CD4-positive, alpha-beta T cell treated with Interleukin-17A for 1 hour (primary cell): Measurements from ENCODE around the gene GGTLC2.
A peak's percentile ranks its signal among the peaks of the same experiment; 100 is the strongest.
"Not testable (repeated sequence)": the region's sequence is repeated elsewhere in the genome, so short reads cannot be mapped to it uniquely, and the experiment has no call there.

Source experiments
- DNase-seq: peaks from one replicate; pipeline ENCODE4 v3.0.0-alpha.2; 2020

GGTLC2 gene

DNA sequence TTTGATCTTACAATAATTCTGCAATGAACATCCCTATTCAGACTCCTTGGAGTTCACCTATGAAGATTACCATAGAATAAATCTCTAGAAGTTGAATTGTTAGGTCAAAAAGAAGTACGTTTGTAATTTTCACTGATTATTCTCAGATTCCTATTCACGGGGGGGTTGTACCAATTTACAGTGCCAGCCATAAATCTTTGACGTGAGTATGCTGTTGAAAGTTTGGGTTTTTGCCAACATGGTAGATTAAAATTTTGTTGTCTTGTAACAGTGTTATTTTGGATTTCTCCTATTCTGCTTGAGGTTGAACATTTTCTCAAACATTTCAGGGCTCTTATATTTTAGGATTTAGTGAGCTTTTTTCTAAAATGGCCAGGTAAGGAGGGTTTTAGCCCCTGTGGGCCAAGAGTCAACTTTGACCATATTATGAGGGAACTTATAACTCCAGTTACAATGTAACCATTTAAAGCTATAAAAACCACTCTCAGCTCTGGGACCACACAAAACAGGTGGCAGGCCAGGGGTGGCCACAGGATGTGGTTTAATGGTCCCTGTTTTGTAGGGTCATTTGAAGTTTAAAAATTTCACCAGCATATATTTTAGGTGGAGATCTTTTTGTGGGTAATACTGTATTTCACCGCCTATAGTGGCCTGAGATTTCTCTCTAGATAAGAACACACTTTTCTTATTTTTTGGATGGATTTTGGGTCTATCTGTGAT lies 25.8 kb downstream of the GGTLC2 start:
- no peak for DNase-seq

- no peak for DNase-seq
Measured at GRCh38 chr22:22671506-22671905, 27.1 kb downstream of the GGTLC2 start.

DNA sequence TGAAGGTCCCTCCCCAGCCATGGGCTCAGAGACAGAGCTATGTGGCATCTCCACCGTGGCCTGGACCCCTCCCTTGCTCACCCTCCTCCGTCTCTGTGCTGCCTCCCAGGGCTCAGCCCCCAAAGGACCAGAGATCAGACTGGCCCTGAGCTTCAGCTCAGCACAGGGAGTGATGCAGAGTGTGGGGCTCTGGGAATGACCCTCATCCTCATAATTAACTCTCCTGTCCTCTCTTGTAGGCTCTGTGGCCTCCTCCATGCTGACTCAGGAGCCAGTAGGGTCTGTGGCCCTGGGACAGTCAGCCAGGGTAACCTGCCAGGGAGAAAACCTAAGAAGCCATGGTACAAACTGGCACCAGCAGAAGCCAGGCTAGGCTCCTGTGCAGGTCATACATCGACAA lies 28.7 kb downstream of the GGTLC2 start:
- no peak for DNase-seq

DNA sequence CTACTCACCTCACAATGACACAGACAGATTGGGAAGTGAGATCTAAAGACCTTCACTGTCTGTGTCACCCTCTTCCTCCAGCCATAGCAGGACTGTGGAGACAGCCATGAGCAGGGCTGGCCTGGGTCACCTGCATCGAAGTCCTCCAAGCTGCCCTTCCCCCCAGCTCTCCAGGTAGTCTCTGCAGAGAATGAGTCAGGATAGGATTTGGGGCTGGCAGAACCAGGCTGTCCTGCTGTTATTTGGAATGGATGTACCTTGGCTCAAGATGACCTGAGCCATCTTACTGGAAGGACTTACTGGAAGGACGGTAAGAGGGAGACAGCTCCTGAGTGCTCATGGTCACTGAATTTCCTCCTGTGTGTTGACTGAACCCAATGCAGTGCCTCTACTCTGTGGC lies 29.2 kb downstream of the GGTLC2 start:
- no peak for DNase-seq

- DNase-seq = no peak
Measured at GRCh38 chr22:22674467-22674866, 30.1 kb downstream of the GGTLC2 start.

- no peak for DNase-seq
Measured at GRCh38 chr22:22678970-22679369, 34.6 kb downstream of the GGTLC2 start.

DNA sequence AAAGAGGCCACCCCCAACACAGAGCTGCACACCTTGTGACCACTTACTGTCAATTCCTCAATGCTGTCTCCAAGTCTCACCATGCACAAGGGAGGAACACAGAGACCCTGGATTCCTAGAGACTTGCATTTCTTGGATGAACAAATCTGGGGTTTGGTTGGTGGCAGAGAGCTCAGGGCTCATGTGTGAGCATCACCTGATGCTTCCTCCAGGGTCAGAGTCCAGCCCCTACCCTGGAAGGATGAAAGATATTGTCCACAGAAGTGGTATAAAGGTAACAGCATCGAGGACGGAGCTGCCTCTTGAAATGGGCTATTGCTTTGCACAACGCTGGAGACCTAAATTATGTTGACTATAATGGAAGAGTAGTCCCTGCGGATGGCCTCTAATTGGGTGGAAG lies 36.0 kb downstream of the GGTLC2 start:
- DNase-seq = no peak

DNA sequence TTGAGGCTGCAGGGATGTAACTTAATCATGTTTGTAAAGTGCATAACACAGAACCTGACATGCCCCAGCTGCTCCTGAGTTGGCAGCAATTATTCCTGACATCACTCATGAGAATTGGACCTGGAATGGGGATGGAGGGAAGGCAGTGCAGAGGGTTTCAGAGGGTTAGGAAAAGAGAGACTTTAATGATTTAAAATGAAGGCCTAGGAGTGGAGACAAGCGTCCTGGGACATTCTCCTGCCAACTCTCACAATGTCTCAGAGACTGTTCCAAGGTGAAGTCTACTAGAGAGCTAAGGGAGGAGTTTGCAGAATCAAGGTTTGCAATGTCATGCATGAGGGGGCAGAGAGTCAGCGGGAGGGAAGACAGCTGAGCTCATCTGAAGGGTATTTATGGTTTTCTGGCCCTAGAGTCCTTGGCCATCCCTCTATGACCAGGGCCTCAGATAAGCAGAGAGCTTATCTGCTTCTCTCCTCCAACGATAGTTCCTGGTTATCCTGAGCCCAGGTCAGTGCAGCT lies 36.9 kb downstream of the GGTLC2 start:
- DNase-seq = no peak

GRCh38 chr22:22682196-22682595 lies 37.8 kb downstream of the GGTLC2 start:
- DNase-seq = no peak

- no peak for DNase-seq
Measured at GRCh38 chr22:22682807-22683667, 38.6 kb downstream of the GGTLC2 start.

DNA sequence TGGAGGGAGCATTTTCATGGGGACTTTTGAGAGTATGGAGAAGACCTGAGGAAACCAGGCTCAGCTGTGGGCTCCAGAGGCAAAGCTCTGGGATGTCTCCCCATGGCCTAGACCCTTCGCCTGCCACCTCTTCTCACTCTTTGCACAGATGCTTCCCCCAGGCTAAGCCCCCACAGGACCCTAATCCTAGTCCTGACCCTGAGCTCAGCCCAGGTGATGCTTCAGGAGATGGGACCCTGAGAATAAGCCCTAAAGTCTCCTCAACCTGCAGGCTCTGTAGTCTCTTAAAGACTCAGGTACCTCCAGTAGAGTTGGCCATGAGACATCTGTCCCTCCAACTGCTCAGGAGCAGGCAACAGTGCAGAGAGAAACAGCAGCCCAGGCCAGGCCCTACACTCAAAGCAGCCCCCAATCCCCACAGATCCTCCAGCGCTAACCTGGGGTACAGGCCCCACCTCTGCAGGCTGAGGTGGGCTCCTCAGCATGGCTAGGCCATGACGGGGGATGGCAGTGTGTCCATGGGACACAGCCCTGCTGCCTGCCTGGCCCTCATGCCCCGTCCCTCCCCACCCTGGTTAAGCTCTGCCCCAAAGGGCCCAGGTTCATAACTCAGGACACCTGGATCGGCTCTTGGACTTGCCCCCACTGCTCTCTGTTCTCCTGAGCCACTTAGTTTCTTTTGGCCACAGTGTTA lies 39.4 kb downstream of the GGTLC2 start:
- DNase-seq = no peak

- DNase-seq = no peak
Measured at GRCh38 chr22:22684580-22685561, 40.5 kb downstream of the GGTLC2 start.

DNA sequence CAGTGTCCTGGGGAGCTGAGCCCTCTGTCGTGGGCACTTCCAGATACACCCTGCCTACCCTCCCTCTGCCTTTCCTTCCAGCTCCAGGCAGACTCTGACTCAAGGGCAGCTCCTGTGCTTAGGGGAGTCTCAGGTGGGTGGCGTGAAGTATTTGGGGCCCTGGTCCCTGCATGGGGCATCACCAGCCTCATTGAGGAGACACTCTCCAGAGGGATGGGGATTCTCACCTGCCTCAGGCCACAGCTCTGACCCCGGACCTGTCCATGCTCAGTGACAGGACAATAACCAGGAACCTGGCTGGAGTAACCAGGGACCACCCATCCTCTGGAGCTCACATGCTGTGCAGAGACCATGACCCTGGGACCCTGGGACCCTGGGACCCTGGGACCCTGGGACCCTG lies 41.2 kb downstream of the GGTLC2 start:
- no peak for DNase-seq

DNA sequence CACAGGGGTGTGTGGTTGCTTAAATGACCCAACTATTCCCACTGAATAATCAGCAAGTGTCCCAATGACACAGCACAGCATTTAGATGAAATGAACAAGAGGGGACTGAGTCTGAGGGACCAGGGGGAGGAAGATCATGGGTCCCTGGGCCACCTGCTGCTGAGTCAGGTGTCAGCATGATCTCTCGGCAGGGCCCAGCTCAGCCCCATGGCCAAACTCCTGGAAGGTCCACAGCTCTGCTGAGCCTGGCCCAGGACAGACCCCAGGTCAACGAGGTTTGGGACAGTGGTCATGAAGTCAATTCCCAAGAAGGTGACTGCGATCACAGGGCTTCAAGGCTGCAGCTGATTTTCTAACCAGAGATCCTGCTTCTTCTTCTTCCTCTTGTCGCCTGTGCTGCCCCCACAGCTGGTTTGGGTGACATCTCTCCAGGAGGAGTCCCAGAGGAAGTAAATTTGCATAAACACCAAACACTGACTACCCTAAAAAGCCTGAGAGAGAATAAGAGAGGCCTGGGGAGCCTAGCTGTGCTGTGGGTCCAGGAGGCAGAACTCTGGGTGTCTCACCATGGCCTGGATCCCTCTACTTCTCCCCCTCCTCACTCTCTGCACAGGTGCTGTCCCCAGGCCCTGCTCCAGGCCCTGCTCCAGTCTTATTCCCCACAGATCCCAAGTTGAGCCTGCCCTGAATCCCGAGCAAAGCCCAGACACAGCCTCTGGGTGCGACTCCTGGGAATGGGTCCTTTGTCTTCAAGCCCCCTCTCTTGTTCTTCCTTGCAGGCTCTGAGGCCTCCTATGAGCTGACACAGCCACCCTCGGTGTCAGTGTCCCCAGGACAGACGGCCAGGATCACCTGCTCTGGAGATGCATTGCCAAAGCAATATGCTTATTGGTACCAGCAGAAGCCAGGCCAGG lies 42.0 kb downstream of the GGTLC2 start:
- not testable (repeated sequence) for DNase-seq

DNA sequence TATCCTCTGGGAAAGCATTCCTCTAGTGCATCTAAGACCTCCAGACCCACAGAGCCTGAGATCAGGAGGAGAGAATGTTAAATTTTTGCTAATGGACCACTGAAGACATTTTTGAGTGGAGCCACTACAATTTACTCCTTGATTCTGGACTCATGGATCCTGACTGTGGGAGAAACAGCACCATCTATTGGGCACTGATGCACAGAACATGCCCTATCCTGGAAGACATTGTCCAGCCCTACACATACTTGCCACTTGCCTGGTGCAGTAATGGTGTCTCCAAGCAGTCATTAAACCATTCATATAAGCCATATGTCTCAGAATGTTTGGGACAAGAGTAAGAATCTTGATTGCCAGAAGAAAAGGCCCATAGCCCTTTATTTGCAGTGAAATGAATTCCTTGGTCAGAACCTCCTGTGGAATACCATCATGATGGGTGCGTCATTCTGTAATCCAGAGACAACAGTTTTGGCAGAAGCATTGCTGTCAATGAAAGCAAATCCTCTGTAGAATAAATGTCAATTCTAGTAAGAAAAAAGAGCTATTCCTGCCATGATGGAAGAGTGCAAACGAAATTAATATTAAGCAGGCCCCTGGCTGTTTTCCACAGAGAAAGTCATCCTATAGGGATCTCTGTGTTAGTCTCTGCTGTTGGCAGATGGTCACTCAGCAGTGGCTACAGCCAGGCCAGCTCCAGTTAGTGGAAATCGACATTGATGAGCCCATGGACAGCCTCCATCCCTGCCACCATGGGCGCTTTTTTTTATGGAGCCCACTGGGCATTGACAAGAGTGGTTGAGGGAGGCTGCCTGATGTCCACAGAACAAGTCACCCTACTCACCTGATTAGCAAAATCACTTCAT lies 43.5 kb downstream of the GGTLC2 start:
- DNase-seq = peak; percentile 33

DNA sequence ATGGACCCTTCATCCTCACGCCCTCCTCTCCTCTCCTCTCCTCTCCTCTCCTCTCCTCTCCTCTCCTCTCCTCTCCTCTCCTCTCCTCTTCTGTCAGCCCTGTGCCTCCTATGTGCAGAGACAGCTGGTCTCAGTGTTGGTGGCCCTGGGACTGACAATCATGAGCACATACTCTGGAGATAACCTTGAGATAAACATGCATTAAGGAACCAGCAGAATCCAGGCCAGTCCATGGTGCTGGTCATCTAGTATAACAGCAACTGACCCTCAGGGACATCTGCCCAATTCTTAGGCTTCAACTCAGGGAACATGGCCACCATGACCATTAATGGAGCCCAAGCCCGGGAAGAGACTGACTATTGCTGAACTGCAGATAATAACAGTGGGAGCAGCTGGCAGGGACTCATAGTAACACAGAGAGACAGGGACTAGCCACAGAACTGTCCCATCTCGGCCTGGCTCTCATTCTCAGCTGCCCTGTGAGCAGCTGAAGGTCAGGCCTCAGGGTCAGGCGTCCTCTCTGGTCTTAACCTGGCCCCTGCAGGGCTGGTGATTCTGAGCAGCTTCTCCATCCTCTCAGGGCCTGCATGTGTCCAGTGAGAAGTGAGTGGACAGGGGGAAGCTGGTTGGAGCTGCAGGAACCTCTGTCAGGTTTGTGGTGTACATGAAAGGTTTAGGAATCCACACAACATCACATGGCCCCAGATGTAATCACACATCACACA lies 45.4 kb downstream of the GGTLC2 start:
- no peak for DNase-seq

- DNase-seq = no peak
Measured at GRCh38 chr22:22691055-22691454, 46.6 kb downstream of the GGTLC2 start.

DNA sequence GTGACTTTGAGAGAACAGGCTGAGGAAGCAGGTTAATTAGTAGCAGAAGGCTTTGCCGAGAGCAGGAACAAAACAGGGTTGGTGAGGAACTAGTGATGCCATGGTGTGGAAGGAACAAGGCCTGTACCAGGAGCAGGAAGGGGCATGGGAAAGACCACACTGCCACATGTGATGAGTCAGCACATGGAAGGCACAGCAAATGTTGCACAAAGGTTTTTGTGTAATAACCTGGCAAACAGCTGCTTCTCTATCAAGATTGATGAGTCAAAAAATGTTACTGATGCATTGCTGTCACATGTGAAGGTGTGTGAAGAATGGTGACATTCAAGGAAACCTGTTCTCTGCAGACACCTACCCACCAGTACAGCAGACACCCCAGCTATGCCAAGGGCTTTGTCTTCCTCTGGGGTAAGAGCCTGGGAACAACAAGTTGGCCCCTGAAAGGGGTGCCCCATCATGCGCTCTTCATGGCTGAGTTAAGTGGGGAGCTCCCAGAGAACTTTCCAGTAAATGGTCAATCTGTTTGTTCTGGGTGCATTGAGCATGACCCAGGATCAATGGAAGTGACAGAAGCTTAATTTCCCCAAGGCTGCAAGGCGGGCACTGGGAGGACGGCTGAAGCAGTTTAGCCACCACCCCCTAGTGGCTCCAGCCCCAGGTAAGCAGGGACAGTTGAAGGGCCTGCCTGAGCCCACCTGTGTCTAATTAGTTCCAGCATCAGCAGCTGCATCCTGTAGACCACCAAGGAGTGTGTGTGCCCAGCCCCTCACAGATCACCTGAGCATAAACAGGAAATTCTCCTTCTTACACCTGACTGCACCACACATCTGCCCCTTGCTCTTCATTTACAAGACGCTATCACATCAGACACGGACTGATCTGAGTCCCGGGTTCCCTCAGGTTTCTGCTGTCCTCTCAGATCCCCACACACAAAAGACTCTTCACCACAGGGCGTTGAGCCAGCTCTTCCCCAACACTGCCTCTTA lies 47.6 kb downstream of the GGTLC2 start:
- no peak for DNase-seq
